HepG2 (cell line): Measurements from ENCODE around the gene ZNF593OS. TPM values are rescaled to one million over a fixed set of nuclear protein-coding genes. Genes with fewer than 3 reads are reported as not detected.
A peak's percentile ranks its signal among the peaks of the same experiment; 100 is the strongest.

Source experiments
- ARNT2 ChIP-seq: sonication (generic); formaldehyde crosslinking; IDR thresholded peaks from 2 replicates; pipeline ENCODE4 v1.8.0; 2022; ENCODE audit warnings: mild to moderate bottlenecking, low read depth, missing genetic modification reagents, moderate library complexity
- CENPX ChIP-seq: sonication (generic); formaldehyde crosslinking; IDR thresholded peaks from 2 replicates; pipeline ENCODE4 v1.9.0; 2021; ENCODE audit warnings: mild to moderate bottlenecking, missing genetic modification reagents, moderate library complexity
- HNRNPLL ChIP-seq: fragments of 200-400 bp; formaldehyde crosslinking; IDR thresholded peaks from 2 replicates; pipeline ENCODE4 v1.6.1; 2017; ENCODE audit warnings: mild to moderate bottlenecking, low read depth, low read length; ENCODE audit not compliant: poor library complexity, severe bottlenecking
- KLF6 ChIP-seq: IDR thresholded peaks from 2 replicates; pipeline ENCODE4 v1.8.0; 2016; ENCODE audit warnings: missing biosample characterization, missing genetic modification reagents
- SALL2 ChIP-seq: sonication (generic); formaldehyde crosslinking; IDR thresholded peaks from 2 replicates; pipeline ENCODE4 v1.8.1; 2023; ENCODE audit warnings: mild to moderate bottlenecking, missing genetic modification reagents, inconsistent platforms
- SP4 ChIP-seq: sonication (generic); formaldehyde crosslinking; IDR thresholded peaks from 2 replicates; pipeline ENCODE4 v1.8.1; 2023; ENCODE audit warnings: mild to moderate bottlenecking, missing genetic modification reagents
- ZNF501 ChIP-seq: sonication (generic); formaldehyde crosslinking; IDR thresholded peaks from 2 replicates; pipeline ENCODE4 v1.5.1; 2020; ENCODE audit warnings: mild to moderate bottlenecking, moderate library complexity, missing genetic modification reagents
- ZNF75D ChIP-seq: sonication (generic); formaldehyde crosslinking; IDR thresholded peaks from 2 replicates; pipeline ENCODE4 v1.8.1; 2023; ENCODE audit warnings: missing genetic modification reagents, mild to moderate bottlenecking, borderline replicate concordance
- ZNF850 ChIP-seq: sonication (generic); formaldehyde crosslinking; conservative IDR thresholded peaks from 2 replicates; pipeline ENCODE4 v1.9.0; 2021; ENCODE audit warnings: mild to moderate bottlenecking, missing genetic modification reagents
- polyA plus RNA-seq, 8 experiments: library from polyadenylated mRNA; depleted of rRNA in 3 of 8; stranded (reverse) in 7 of 8; unstranded in 1 of 8; fragments of >200 nt; fragmentation: Illumina TruSeq in 4 of 8; extraction: Trizol in 4 of 8; gene quantifications; 2 replicates each; pipeline versions ENCODE4 v1.2.1 to v1.2.3, GENCODE V29; 2011 to 2016; ENCODE audit warnings: low read depth in 4 of 8, missing spikeins in 1 of 8, mixed read lengths in 1 of 8; ENCODE audit not compliant: insufficient read depth in 1 of 8
- total RNA-seq, 5 experiments: library from RNA; depleted of rRNA; stranded (reverse); fragments of >200 nt; fragmentation: Illumina TruSeq; extraction: Trizol; gene quantifications; 2 replicates each; pipeline ENCODE4 v1.2.3, GENCODE V29; 2016; ENCODE audit warnings: low read depth in 1 of 5
- TF ChIP-seq, protein P1 (sequence below): sonication (generic); formaldehyde crosslinking; IDR thresholded peaks from 2 replicates; pipeline ENCODE4 v1.5.0; 2020; ENCODE audit warnings: mild to moderate bottlenecking, missing genetic modification reagents, borderline replicate concordance
- TF ChIP-seq, protein P2 (sequence below): sonication (generic); formaldehyde crosslinking; IDR thresholded peaks from 2 replicates; pipeline ENCODE4 v1.9.0; 2022; ENCODE audit warnings: missing genetic modification reagents, mild to moderate bottlenecking, borderline replicate concordance
- TF ChIP-seq, protein P3 (sequence below): sonication (generic); formaldehyde crosslinking; IDR thresholded peaks from 2 replicates; pipeline ENCODE4 v1.5.0; 2020; ENCODE audit warnings: mild to moderate bottlenecking, missing genetic modification reagents, moderate library complexity
- TF ChIP-seq, protein P4 (sequence below): conservative IDR thresholded peaks from 2 replicates; pipeline ENCODE4 v1.6.1; 2018; ENCODE audit warnings: missing genetic modification reagents
- TF ChIP-seq, protein P5 (sequence below): IDR thresholded peaks from 2 replicates; pipeline ENCODE4 v1.6.1; 2016; ENCODE audit warnings: missing compliant biosample characterization, missing genetic modification reagents, borderline replicate concordance
- TF ChIP-seq, protein P6 (sequence below): sonication (generic); formaldehyde crosslinking; IDR thresholded peaks from 2 replicates; pipeline ENCODE4 v1.8.1; 2023; ENCODE audit warnings: mild to moderate bottlenecking, missing genetic modification reagents
- TF ChIP-seq, protein P7 (sequence below): sonication (generic); formaldehyde crosslinking; IDR thresholded peaks from 2 replicates; pipeline ENCODE4 v1.5.0; 2020; ENCODE audit warnings: missing genetic modification reagents

Gene ZNF593OS
- total and polyA plus RNA-seq, 2 of the 13 experiments (the other 11 are each of a cell fraction or from before 2014, with no cell fraction given) = not detected

DNA sequence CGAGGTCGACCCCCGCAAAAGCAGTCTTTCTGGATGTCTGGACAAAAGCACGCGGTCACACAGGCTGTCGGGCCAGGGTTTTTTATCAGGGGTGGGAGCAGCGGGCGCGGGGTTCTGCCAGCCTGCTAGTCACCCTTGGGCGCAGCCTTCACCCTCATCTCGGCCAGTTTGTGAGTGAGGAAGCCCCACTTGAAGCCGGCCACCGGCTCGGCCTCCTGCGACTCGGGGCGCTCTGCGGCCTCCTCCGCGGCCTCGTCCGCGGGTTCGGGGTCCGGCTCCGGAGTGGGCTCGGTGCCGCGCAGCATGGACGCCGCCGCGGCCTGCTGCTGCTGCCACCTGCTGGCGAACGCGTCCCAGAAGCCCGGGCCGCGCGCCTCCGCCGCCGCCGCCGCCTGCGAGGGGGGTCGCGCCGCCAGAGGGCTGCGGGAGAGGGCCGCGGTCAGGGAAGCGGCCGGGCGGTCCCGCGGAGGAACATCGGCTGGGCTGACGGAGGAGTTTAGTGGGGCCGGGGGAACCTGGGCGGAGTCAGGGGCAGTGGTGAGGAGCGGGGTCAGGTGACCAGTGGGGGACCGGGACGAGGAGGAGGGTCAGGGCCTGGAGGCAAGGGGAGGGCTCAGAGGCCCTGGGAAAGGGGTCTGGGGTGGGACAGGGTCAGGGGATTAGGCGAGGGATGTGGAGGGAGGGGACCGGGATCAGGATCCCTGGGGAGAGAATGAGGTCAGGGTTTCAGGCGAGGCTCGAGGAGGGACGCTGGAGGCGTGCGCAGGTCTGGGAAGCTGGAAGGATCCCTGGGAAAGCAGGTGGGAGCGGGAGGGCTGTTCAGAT lies 7.4 kb downstream of the ZNF593OS start (continued):
- TF ChIP-seq, protein P1, sequence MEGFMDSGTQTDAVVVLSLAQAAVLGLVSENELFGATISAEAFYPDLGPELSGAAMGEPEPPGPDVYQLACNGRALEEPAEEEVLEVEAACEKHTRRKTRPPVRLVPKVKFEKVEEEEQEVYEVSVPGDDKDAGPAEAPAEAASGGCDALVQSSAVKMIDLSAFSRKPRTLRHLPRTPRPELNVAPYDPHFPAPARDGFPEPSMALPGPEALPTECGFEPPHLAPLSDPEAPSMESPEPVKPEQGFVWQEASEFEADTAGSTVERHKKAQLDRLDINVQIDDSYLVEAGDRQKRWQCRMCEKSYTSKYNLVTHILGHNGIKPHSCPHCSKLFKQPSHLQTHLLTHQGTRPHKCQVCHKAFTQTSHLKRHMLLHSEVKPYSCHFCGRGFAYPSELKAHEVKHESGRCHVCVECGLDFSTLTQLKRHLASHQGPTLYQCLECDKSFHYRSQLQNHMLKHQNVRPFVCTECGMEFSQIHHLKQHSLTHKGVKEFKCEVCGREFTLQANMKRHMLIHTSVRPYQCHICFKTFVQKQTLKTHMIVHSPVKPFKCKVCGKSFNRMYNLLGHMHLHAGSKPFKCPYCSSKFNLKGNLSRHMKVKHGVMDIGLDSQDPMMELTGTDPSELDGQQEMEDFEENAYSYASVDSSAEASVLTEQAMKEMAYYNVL = 0 out of 2 replicates have a peak, but pooled peaks have one; percentile 25
- TF ChIP-seq, protein P2, sequence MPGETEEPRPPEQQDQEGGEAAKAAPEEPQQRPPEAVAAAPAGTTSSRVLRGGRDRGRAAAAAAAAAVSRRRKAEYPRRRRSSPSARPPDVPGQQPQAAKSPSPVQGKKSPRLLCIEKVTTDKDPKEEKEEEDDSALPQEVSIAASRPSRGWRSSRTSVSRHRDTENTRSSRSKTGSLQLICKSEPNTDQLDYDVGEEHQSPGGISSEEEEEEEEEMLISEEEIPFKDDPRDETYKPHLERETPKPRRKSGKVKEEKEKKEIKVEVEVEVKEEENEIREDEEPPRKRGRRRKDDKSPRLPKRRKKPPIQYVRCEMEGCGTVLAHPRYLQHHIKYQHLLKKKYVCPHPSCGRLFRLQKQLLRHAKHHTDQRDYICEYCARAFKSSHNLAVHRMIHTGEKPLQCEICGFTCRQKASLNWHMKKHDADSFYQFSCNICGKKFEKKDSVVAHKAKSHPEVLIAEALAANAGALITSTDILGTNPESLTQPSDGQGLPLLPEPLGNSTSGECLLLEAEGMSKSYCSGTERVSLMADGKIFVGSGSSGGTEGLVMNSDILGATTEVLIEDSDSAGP (CRISPR knock-in tag) = peak; percentile 40; the same call in 1 of the 2 replicates
- 0 out of 2 replicates have a peak, but pooled peaks have one; percentile 23 for TF ChIP-seq SALL2 (CRISPR knock-in tag)
- TF ChIP-seq HNRNPLL = peak; percentile 11
- TF ChIP-seq ZNF75D (CRISPR knock-in tag) = no peak
- TF ChIP-seq, protein P3, sequence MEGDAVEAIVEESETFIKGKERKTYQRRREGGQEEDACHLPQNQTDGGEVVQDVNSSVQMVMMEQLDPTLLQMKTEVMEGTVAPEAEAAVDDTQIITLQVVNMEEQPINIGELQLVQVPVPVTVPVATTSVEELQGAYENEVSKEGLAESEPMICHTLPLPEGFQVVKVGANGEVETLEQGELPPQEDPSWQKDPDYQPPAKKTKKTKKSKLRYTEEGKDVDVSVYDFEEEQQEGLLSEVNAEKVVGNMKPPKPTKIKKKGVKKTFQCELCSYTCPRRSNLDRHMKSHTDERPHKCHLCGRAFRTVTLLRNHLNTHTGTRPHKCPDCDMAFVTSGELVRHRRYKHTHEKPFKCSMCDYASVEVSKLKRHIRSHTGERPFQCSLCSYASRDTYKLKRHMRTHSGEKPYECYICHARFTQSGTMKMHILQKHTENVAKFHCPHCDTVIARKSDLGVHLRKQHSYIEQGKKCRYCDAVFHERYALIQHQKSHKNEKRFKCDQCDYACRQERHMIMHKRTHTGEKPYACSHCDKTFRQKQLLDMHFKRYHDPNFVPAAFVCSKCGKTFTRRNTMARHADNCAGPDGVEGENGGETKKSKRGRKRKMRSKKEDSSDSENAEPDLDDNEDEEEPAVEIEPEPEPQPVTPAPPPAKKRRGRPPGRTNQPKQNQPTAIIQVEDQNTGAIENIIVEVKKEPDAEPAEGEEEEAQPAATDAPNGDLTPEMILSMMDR (CRISPR knock-in tag) = peak; percentile 68
- TF ChIP-seq ZNF850 = no peak
- TF ChIP-seq SP4 = peak; percentile 50; the same call in 1 of the 2 replicates
- TF ChIP-seq, protein P4, sequence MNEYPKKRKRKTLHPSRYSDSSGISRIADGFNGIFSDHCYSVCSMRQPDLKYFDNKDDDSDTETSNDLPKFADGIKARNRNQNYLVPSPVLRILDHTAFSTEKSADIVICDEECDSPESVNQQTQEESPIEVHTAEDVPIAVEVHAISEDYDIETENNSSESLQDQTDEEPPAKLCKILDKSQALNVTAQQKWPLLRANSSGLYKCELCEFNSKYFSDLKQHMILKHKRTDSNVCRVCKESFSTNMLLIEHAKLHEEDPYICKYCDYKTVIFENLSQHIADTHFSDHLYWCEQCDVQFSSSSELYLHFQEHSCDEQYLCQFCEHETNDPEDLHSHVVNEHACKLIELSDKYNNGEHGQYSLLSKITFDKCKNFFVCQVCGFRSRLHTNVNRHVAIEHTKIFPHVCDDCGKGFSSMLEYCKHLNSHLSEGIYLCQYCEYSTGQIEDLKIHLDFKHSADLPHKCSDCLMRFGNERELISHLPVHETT (CRISPR knock-in tag) = no peak
- TF ChIP-seq, protein P5, sequence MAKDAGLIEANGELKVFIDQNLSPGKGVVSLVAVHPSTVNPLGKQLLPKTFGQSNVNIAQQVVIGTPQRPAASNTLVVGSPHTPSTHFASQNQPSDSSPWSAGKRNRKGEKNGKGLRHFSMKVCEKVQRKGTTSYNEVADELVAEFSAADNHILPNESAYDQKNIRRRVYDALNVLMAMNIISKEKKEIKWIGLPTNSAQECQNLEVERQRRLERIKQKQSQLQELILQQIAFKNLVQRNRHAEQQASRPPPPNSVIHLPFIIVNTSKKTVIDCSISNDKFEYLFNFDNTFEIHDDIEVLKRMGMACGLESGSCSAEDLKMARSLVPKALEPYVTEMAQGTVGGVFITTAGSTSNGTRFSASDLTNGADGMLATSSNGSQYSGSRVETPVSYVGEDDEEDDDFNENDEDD (CRISPR knock-in tag) = peak; percentile 29; the same call in 1 of the 2 replicates
- TF ChIP-seq, protein P6, sequence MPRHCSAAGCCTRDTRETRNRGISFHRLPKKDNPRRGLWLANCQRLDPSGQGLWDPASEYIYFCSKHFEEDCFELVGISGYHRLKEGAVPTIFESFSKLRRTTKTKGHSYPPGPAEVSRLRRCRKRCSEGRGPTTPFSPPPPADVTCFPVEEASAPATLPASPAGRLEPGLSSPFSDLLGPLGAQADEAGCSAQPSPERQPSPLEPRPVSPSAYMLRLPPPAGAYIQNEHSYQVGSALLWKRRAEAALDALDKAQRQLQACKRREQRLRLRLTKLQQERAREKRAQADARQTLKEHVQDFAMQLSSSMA (CRISPR knock-in tag) = no peak
- TF ChIP-seq, protein P7, sequence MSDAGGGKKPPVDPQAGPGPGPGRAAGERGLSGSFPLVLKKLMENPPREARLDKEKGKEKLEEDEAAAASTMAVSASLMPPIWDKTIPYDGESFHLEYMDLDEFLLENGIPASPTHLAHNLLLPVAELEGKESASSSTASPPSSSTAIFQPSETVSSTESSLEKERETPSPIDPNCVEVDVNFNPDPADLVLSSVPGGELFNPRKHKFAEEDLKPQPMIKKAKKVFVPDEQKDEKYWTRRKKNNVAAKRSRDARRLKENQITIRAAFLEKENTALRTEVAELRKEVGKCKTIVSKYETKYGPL (CRISPR knock-in tag) = no peak
- TF ChIP-seq KLF6 = no peak
- TF ChIP-seq ZNF501 (CRISPR knock-in tag) = peak; percentile 16; the same call in 1 of the 2 replicates
- TF ChIP-seq ARNT2 = peak; percentile 69; the same call in 1 of the 2 replicates
- TF ChIP-seq CENPX = no peak
